AG08395 (cell line): Measurements from ENCODE around the gene MEMO1.
"Not testable (repeated sequence)": the region's sequence is repeated elsewhere in the genome, so short reads cannot be mapped to it uniquely, and the experiment has no call there.

Experiments used
- DNase-seq: peaks from one replicate; pipeline ENCODE4 v3.0.0; 2012; ENCODE audit warnings: mixed read lengths, low spot score

Gene MEMO1

DNA sequence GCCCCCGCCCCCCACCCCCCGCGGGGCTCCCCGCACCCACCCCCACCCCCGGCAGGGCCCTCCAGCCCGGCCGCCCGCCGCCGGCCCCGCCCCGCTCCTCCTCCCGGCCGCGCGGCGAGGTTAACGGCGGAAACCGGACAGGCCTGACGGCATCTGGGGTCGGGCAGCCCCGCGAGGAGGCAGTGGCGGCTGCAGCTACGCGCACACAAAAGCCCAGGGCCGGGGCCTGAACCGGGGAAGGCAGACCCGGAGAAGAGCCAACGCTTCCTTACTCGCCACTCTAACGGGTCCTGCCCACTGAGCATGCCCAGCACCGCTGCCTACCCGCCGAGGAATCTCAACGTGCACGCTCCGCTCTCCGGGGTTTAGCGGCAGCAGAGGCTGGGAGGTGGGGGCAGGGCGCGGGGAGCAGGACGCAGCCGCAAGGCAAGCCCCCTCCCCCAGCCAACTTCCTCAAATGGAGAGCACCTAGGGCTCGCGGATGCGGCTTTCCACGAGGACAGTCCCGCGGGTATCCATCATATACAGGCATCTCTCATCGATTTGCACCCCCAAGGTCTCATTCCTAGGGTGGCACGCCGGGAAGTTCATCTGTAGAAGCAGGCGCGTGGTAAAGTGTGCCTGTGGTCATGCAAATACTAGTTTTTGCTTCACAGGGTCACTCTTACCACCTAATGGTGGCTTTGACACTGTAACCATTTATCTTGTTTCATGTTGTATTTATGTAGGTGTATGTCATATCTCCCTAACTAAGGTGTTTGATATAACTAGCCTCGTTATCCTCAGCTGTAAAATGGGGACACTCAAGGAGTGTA is at the start of gene MEMO1:
TSS of gene MEMO1 (minus strand) at position 339 of the 815 bp plus-strand sequence. CDS start 761 bp downstream, outside the sequence.
- peak; percentile 96 for DNase-seq

DNA sequence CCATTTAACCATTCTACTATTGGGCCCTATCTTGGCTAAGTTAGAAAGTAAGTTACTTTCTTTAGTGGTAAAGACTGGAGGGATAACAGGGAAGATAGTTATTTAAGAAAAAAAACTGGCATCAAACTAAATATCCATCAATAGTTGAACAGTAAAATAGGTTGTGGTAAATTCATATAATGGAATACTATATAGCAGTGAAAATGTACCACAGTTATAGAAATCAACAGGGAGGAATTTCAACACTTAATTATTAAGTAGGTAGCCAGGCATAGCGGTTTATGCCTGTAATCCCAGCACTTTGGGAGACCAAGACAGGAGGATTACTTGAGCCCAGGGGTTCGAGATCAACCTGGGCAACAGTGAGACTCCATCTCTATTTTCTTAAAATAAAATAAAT is 49.5 kb upstream of the MEMO1 start:
- DNase-seq: no peak

DNA sequence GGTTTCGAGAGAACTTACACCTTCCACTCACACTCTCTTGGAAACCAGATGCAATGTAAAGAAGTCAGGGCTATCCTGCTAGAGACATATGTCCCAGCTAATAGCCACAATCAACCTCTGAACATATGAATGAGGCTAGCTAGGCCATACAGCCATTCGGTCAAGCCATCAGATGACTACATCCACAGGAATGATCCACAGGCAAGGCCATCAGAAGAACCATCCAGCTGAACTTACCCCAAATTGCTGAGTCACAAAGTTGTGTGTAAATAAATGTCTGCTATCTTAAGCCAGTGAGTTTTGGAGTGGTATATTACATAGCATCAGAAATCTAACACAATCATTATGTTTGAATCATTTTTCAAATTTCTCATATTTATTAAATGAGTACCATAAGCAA is 47.3 kb upstream of the MEMO1 start:
- DNase-seq: peak; percentile 17

- DNase-seq: not testable (repeated sequence)
Observed at GRCh38 chr2:32054583-32054982, 43.8 kb upstream of the MEMO1 start.

DNA sequence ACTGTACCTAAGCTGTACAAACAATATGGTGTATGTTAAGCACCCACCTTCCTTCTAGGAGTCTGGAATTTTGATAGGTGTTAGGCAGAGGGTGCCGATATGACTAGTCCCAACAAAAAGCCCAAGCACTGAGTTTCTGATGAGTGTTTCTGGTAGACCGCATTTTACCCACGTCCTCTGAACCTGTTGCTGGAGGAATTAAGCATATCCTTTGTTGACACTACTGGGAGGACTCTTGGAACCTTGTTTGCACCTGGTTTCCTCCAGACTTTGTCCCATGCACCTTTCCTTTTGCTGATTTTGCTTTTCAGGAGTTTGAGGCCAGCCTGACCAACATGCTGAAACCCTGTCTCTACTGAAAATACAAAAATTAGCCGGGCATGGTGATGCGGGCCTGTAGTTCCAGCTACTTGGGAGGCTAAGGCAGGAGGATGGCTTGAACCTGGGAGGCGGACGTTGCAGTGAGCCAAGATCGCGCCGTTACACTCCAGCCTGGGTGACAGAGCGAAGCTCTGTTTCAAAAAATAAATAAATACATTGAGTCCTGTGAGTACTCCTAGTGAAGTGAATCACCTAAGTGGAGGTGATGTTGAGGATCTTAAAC is 41.1 kb upstream of the MEMO1 start:
- no peak for DNase-seq

GRCh38 chr2:32043561-32043960 is 32.8 kb upstream of the MEMO1 start:
- DNase-seq: no peak

DNA sequence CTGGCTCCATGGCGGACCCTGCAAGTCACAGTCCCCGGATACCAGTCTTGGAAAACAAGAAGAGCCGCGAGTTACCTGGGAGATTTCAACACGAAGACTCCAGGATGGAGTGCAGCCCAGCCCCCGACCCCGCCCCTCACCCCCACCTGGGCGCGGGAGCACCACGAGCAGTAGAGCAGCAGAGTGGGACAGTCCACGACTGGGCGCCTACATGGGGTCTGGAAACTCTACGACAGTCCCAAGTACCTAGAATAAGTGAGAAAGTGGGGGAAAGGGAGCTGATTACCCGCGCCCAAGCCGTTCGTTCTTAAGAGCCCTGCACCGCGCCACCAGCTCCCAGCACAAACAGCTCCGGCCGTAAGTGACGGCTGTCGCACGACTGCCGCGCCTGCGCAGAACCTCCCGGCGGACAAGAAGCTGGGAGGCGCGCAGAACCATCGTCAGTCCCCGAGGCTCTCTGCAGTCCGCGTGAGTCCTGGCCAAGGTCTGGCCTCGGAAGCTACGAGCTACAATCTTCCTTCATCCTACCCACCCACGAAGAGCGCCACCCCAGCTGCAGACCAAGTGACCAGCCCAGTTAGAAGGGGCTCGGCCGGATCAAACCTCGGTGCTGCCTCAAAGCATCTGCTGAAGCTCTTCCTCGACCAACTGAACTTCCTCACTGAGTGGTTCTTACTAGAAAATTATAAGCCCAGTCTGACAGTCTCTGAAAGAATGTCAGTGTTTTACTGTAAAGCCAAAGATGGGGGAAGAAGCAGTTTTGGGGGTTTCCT is 28.8 kb upstream of the MEMO1 start, which contains the start of gene DPY30:
TSS of gene DPY30 (minus strand) at position 359 of the 773 bp plus-strand sequence. CDS start at position 10, 349 bp downstream.
- peak; percentile 96 for DNase-seq

DNA sequence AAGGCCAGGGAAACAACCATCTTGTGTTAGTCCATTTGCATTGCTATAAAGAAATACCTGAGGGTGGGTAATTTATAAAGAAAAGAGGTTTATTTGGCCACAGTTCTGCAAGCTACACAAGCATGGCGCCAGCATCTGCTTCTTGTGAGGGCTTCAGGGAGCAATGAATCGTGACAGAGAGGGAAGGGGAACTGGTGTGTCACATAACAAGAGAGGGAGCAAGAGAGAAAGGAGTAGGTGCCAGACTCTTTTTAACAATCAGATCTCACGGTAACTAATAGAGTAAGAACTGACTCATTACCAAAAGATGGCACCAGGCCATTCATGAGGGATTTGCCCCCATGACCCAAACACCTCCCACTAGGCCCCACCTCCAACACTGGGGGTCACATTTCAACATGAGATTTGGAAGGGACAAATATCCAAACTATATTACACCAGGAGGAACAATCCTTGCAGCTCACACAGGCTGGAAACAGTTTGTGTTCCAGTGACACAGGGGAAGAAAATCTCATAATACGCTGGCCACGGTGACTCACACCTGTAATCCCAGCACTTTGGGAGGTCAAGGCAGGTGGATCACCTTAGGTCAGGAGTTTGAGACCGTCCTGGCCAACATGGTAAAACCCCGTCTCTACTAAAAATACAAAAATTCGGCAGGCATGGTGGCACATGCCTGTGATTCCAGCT is 23.5 kb upstream of the MEMO1 start:
- DNase-seq: not testable (repeated sequence)

GRCh38 chr2:32018789-32019482 is 8.1 kb upstream of the MEMO1 start:
- DNase-seq: not testable (repeated sequence)

GRCh38 chr2:32012872-32013271 is 2.1 kb upstream of the MEMO1 start:
- no peak for DNase-seq

- no peak for DNase-seq
Observed at GRCh38 chr2:32011485-32011960, 715 bp upstream of the MEMO1 start.

DNA sequence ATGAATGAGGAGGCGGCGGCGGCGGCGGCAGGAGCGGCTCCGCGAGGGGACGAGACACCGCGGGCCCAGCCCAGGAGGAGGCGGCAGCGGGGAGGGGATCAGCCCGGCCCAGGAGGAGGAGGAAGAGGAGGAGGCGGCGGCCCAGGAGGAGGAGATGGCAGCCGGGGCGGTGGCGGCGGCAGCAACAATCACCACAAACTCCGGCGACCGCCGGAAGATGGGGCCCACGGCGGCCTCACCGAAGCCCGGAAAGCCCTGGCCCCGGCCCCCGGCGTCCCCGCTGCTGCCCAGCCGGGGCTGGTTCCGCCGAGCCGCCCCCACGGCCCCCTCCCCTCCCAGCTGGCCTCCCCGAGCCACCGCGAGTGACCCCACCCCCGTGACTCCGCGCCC is 533 bp downstream of the MEMO1 start:
- DNase-seq: not testable (repeated sequence)

DNA sequence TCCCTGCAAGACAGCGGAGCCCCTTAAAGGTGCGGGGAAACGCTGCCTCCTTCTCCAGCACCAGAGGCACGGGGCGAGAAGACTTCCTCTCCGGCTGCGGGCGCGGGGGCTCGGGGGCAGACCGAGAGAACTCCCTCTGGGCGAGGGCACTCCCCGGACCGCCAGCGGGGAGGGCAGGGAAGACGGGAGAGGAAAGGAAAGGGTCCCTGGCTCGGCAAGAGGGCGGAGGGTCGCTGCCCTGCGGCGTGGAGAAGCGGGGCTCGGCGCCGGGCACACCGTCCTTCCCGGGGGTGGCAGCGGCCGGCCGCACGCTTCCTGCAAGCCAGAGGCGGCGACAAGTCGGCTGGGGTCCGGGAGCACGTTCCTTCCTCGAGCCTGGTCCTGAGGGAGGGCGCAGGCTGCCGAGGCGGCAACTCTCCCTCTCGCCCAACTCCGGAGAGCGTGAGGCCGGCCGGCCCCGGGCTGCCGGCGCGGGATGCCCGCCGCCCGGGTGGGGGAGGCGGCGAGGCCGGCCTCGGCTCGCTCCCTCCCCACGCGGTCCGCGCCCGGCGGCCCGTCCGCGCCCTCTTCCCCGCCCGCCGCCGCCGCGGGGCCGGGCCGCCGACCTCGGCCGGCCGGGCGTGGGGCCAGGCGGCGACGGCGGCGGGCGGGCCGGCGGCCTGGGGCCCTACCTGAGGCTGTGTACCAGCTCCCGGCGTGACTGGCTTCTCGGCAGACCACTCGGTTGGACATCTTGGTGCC is 1.1 kb downstream of the MEMO1 start:
- peak; percentile 44 for DNase-seq

- DNase-seq: peak; percentile 5
Observed at GRCh38 chr2:32008805-32009515, 1.8 kb downstream of the MEMO1 start.

GRCh38 chr2:32007121-32007391 is 3.8 kb downstream of the MEMO1 start:
- no peak for DNase-seq

GRCh38 chr2:32005371-32005976 is 5.3 kb downstream of the MEMO1 start:
- DNase-seq: no peak

GRCh38 chr2:32003791-32004190 is 7.0 kb downstream of the MEMO1 start:
- DNase-seq: no peak

- no peak for DNase-seq
Observed at GRCh38 chr2:32002406-32002805, 8.4 kb downstream of the MEMO1 start.

GRCh38 chr2:31999438-31999837 is 11.4 kb downstream of the MEMO1 start:
- DNase-seq: no peak
